ENCODE data around the gene GANAB.

DNA sequence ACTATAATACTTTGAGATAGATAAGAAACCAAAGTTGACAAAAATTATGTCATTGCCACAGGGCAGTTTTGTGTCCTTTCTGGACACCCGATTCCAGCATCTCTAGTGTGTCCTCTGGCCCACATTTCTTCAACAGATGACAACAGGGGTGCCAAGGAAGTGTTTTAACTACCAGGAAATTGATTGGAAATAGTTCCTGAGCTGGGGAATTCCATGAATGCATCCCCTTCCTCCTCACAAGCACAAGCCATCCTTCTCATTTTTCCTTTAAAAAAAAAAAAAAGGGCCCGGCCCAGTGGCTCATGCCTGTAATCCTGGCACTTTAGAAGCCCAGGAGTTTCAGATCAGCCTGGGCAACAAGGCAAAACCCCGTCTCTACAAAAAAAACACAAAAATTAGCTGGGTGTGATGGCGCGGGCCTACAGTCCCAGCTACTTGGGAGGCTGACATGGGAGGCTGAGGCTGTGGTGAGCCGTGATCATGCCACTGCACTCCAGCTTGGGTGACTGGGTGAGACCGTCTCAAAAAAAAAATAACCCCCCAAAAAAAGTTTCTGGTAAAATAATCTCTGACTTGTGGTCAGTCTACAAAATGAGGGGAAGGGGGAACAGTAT lies 23.8 kb downstream of the GANAB start:
- TF ChIP-seq, protein P1, sequence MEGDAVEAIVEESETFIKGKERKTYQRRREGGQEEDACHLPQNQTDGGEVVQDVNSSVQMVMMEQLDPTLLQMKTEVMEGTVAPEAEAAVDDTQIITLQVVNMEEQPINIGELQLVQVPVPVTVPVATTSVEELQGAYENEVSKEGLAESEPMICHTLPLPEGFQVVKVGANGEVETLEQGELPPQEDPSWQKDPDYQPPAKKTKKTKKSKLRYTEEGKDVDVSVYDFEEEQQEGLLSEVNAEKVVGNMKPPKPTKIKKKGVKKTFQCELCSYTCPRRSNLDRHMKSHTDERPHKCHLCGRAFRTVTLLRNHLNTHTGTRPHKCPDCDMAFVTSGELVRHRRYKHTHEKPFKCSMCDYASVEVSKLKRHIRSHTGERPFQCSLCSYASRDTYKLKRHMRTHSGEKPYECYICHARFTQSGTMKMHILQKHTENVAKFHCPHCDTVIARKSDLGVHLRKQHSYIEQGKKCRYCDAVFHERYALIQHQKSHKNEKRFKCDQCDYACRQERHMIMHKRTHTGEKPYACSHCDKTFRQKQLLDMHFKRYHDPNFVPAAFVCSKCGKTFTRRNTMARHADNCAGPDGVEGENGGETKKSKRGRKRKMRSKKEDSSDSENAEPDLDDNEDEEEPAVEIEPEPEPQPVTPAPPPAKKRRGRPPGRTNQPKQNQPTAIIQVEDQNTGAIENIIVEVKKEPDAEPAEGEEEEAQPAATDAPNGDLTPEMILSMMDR (IDR thresholded peaks at IDR 0.05): no peak
- TF ChIP-seq POLR2AphosphoS5 (IDR thresholded peaks at IDR 0.05) (no peak), EP300 (IDR thresholded peaks at IDR 0.05) (no peak)
